GM18520 (cell line): Measurements from ENCODE around the gene BLNK.

Source experiments
- ATAC-seq: cut with Tn5 transposase; IDR thresholded peaks from one replicate; pipeline ENCODE4 v1.9.1; 2021; ENCODE audit not compliant: unreplicated experiment

The BLNK gene

GRCh38 chr10:96264938-96265337, 6.4 kb downstream of the BLNK start:
- ATAC-seq = no peak

- ATAC-seq = no peak
These were observed 7.7 kb downstream of the BLNK start for GRCh38 chr10:96263669-96264068.

- ATAC-seq = no peak
These were observed 8.2 kb downstream of the BLNK start for GRCh38 chr10:96263176-96263575.

DNA sequence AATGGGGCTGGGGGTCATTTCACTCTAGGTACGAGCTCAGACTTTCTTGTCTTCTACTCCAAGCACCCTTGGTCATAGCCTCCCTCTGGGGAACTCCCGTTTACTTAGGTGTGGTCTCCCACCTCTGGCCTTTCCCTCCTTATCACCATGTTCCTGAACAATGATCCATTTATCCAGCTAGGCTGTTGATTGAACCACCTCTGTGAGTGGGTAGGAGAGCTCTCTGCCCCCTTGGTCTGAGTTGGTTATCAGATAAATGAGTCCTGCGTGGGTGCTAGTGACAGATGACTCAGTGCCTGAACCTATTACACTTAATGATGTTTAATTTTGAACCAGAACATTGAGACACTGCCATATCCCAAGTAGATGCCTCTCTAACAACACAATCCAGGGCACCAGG, 9.4 kb downstream of the BLNK start:
- no peak for ATAC-seq

- no peak for ATAC-seq
These were observed 10.2 kb downstream of the BLNK start for GRCh38 chr10:96261132-96261531.

GRCh38 chr10:96260014-96260413, 11.4 kb downstream of the BLNK start:
- no peak for ATAC-seq

DNA sequence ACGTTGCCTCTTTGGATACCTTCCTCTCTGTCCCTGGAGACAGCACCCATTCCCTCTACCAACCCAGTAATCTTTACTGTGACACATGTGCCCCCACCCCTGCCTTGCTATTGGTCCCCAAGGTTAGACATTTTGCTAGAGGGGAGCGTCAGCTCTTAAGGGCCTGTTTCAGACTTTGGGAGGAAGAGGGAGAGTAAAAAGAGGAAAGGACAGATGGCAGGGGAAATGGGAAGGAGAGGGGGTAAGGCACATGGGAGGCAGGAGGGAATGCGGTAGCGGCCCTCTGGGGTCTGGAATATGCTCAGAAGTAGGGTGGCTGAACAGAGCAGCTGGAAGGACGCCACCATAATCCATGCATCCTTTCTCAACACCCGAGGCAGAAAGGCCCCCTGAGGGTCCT, 12.2 kb downstream of the BLNK start:
- no peak for ATAC-seq

DNA sequence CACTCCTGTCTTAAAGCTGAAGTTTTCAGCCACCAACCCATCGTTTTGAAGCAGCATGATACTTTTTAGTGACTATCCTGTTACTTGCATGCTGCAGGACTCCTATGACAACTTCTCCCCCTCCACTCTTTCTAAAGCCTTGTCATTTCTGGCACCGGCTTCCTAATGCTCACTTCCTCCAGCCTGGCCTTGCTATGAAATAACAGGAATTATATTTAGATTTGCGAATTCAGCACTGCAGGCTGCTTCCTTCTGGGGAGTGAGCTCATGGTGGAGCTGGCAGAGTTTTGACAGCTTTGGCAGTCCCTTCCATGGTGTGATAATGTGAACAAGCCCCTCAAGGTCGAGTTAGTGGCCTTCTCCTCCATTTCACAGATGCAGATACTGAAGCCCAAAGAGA, 13.4 kb downstream of the BLNK start:
- no peak for ATAC-seq

GRCh38 chr10:96255549-96256333, 15.6 kb downstream of the BLNK start:
- ATAC-seq = no peak

- ATAC-seq = no peak
These were observed 16.4 kb downstream of the BLNK start for GRCh38 chr10:96254976-96255375.

DNA sequence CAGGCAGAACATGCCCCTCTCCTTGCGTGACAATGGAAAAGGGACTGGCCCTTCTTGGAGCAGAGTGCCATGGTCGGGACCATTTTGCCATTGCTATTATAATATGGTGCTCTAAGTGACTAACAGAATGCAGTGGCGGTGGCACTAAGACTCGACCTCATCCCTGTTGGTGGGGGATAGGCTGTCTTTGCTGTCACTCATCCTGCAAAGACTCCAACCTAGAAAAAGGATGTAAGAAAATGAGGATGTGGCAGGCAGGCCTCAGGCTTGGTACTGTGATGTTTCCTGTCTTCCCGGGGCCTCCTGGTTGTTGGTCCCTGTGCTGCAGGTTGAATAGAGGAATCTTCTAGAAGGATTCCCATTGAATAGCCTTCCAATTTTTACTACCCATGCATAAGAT, 18.6 kb downstream of the BLNK start:
- no peak for ATAC-seq

- ATAC-seq = no peak
These were observed 21.0 kb downstream of the BLNK start for GRCh38 chr10:96250349-96250748.

GRCh38 chr10:96249264-96249663, 22.1 kb downstream of the BLNK start:
- no peak for ATAC-seq

- peak; percentile 94 for ATAC-seq
These were observed 27.0 kb downstream of the BLNK start for GRCh38 chr10:96244354-96244753.

- no peak for ATAC-seq
These were observed 28.1 kb downstream of the BLNK start for GRCh38 chr10:96243296-96243695.

- ATAC-seq = no peak
These were observed 28.5 kb downstream of the BLNK start for GRCh38 chr10:96242822-96243221.

DNA sequence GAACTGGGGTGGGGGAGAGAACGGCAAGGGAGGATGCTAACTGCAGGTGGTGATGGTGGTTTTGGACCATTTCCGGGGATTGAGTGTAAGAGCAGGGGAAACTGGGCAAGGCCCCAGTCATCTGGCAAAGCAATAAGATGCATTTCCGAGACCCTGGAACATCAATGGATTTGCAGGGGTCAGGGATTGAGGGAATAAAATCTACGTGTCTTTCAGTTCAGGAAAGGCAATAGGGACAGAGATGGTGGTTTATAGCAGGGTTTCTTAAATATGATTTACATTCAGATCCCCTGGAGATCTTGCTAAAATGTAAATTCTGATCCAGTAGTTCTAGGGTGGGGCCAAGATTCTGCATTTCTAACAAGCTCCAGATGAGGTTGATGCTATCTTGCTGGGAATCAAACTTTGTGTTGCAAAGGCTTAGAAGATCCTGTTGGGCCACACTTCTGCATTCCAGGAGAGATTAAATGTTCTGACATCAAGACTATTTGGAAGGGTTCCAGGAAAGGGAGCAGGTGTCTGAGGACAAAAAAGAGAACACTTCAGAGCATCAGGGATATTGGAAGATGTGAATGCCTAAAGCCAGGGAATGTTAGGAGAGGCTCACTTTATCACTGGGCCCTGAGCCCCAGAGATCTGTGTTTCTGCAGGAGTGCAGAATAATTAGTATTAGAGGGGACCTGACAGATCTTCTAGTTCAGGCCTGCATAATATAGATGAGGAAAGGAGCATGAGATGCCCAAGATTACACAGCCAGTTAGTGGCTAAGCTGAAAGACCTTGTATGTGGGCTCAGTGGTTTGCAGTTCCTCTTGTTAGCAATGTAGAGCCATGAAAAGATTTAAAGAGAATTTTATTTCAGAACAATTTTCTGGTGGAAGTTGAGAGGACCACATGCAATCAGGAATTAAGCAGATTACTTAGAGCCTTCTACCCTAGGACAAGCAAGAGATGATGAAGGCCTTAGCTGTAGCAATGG, 32.4 kb downstream of the BLNK start:
- ATAC-seq = no peak

DNA sequence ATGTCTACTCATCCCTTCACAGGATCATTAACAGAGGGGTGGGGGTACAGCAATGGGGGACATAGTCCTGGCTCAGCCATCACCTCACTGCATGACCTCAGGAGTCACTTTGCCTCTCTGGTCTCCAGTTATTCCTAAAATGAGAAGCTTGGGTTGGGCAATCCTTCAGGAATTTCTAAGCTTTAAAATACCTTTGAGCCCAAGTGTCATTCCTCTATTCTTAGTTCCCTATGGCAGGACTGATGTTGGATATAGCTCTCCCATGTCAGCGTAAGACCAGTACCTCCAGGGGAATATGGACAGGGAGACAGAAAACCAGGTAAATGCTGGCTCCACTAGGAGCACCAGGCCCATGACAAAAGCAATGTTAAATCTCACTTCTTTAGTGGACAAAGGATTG, 34.5 kb downstream of the BLNK start:
- no peak for ATAC-seq

DNA sequence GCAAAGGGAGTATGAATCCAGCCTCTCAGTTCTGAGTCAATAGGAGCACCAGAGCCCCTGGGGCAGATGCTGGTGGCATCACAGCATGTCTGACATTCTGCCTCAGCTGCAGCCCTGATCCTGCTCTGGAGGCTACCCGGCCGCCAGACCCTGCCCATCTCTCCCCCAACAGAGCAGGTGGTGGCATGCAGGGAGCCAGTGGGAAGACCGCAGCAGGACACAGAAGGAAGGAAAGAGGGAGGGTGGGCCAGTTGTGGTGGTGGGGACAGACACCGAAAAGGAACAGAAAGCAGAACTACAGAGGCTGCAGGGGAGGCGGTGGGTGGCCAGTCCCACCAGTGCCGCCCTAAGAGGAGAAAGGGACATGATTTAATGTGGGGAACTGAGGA, 35.3 kb downstream of the BLNK start:
- no peak for ATAC-seq

DNA sequence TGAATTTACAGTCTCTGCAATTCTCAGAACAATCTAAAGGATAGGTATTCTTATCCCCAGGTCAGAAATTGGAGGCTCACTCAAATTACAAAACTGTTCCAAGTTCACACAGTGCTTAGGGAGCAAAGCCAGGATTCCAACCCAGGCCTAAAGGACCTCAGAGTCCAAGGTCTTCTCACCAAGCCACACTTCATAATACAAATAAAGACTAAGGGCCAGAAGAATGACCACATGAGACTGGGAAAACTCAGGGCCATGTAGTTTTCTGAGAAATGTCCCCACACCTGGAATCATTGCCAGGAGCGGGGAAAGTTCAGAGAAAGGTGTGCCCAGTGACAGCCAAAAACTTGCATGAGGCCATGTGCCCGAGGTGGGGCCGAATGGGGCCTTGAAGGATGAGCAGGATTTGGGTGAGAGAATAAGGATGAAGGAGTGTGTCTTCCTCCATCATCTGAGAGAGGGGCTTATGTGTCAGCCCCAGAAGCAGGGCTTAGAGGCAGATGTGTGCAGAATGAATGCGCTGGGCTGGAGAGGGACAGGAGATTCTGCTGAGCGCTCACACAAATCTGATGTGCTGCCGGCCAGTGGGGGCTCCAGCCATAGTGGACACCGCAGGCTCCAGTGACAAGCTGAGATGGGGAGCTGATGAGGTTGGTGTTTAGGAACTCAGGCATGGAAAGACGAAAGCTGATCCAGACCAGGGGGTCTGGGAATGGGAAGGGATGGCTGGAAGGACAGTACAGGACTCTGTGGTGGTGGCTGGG, 35.9 kb downstream of the BLNK start:
- no peak for ATAC-seq

- no peak for ATAC-seq
These were observed 37.4 kb downstream of the BLNK start for GRCh38 chr10:96233959-96234358.
